Regular cardiac myocyte (primary cell): ENCODE measurements around the gene OR6V1. TPM values are rescaled to one million over a fixed set of nuclear protein-coding genes. Genes with fewer than 3 reads are reported as not detected.

Experiments used
- total RNA-seq: library from RNA; depleted of rRNA; stranded (reverse); fragments of >200 nt; gene quantifications from 2 replicates; pipeline ENCODE4 v1.2.3, GENCODE V29; 2014

OR6V1 gene, protein sequence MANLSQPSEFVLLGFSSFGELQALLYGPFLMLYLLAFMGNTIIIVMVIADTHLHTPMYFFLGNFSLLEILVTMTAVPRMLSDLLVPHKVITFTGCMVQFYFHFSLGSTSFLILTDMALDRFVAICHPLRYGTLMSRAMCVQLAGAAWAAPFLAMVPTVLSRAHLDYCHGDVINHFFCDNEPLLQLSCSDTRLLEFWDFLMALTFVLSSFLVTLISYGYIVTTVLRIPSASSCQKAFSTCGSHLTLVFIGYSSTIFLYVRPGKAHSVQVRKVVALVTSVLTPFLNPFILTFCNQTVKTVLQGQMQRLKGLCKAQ
- total RNA-seq = not detected in 2 replicates

DNA sequence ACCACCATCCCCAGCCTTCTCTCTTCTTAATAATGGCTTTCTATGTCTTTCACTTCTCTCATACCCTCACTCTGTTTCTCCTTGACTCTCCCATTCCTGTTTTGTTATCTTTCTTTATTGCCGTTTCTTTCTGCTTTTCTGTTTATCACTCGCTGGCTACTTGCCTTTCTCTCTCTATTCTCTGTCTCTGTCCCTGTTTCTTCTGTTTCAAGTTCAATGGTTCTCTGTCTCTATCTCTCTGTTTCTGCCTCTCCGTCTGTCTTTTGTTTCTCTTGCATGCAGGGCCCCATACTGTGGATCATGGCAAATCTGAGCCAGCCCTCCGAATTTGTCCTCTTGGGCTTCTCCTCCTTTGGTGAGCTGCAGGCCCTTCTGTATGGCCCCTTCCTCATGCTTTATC lies at the start of gene OR6V1:
Gene OR6V1 (plus strand): TSS at position 301 of the 400 bp plus-strand sequence. CDS start 0 bp downstream, at position 301.

DNA sequence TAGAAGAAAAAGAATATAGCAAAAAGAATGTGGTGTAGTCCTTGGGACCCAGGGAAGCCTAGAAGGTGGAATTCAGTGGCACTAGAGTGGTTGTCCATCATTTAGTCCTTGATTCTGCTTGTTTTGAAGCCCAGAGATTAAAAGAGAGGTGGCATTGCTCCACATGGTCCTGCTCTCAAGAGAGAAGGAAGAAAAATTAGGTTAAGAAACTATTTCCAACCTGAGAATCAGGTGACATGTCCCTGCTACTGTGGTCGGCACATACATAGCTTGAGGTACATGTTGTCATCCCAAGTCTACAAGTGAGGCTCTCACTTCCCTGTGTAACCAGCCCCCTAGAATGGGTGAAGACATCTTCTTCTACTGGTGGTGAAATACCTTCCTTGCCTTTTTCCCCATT lies 25.1 kb upstream of the OR6V1 start, which contains the start of gene OR9A2:
Gene OR9A2 (minus strand): TSS at position 101 of the 400 bp plus-strand sequence. CDS start 0 bp downstream, at position 101.

Other genes starting within 250 kb of the OR6V1 start
- gene EPHB6, start 197.3 kb upstream of the OR6V1 start, total RNA-seq = 1.1 and 11.5 TPM in 2 replicates
- not detected in 2 replicates for gene TRPV6, start 166.6 kb upstream of the OR6V1 start, total RNA-seq
- not detected in 2 replicates for gene TRPV5, start 118.6 kb upstream of the OR6V1 start, total RNA-seq
- not detected in 2 replicates for gene LLCFC1, start 112.9 kb upstream of the OR6V1 start, total RNA-seq
- under 0.01 TPM in 1 of 2 replicates, not detected in the other for gene KEL, start 90.0 kb upstream of the OR6V1 start, total RNA-seq
- gene OR9A2, start 25.2 kb upstream of the OR6V1 start, total RNA-seq = 0.19 TPM in 1 of 2 replicates, not detected in the other
- gene PIP, start 79.7 kb downstream of the OR6V1 start, total RNA-seq = 0.38 TPM in 1 of 2 replicates, not detected in the other
- not detected in 2 replicates for gene TAS2R39, start 131.1 kb downstream of the OR6V1 start, total RNA-seq
- gene TAS2R40, start 169.7 kb downstream of the OR6V1 start, total RNA-seq = not detected in 2 replicates
- gene GSTK1, start 211.1 kb downstream of the OR6V1 start, total RNA-seq = 71.9 and 88.8 TPM in 2 replicates
- gene TMEM139, start 232.6 kb downstream of the OR6V1 start, total RNA-seq = not detected in 2 replicates
- gene CASP2, start 236.0 kb downstream of the OR6V1 start, total RNA-seq = 10.7 and 15.1 TPM in 2 replicates